CD4-positive, alpha-beta T cell treated with Interleukin-4 for 1 hour (primary cell): Measurements from ENCODE around the gene SLC5A10.
"Not testable (repeated sequence)": the region's sequence is repeated elsewhere in the genome, so short reads cannot be mapped to it uniquely, and the experiment has no call there.

Experiments used
- DNase-seq, 2 donors: peaks; one replicate each; pipeline ENCODE4 v3.0.0-alpha.2; 2020 to 2022

The SLC5A10 gene

GRCh38 chr17:19047510-19047909, 95.5 kb downstream of the SLC5A10 start:
- peak in 1 of 2 donors; percentile 11 for DNase-seq

GRCh38 chr17:19048826-19049225, 96.9 kb downstream of the SLC5A10 start:
- DNase-seq = peak in 1 of 2 donors; percentile 11

GRCh38 chr17:19055447-19055846, 103.5 kb downstream of the SLC5A10 start:
- DNase-seq = not testable (repeated sequence)

- peak; percentile 85 to 87 for DNase-seq
Measured at GRCh38 chr17:19062009-19062717, 110.2 kb downstream of the SLC5A10 start.

- not testable (repeated sequence) for DNase-seq
Measured at GRCh38 chr17:19062718-19063325, 110.9 kb downstream of the SLC5A10 start.

GRCh38 chr17:19063326-19063956, 111.5 kb downstream of the SLC5A10 start:
- DNase-seq = peak; percentile 88 to 90

- peak in 1 of 2 donors; percentile 3 for DNase-seq
Measured at GRCh38 chr17:19064378-19064777, 112.4 kb downstream of the SLC5A10 start.

GRCh38 chr17:19070318-19071168, 118.6 kb downstream of the SLC5A10 start:
- DNase-seq = not testable (repeated sequence)
